ENCODE results near the gene PCDHB9.
A peak's percentile ranks its signal among the peaks of the same experiment; 100 is the strongest.
"Not testable (repeated sequence)": the region's sequence is repeated elsewhere in the genome, so short reads cannot be mapped to it uniquely, and the experiment has no call there.

Gene PCDHB9

DNA sequence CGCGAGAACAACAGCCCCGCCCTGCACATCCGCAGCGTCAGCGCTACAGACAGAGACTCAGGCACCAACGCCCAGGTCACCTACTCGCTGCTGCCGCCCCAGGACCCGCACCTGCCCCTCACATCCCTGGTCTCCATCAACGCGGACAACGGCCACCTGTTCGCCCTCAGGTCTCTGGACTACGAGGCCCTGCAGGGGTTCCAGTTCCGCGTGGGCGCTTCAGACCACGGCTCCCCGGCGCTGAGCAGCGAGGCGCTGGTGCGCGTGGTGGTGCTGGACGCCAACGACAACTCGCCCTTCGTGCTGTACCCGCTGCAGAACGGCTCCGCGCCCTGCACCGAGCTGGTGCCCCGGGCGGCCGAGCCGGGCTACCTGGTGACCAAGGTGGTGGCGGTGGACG is 28.5 kb downstream of the PCDHB9 start:
- not testable (repeated sequence) for ATAC-seq (ENCODE audit: insufficient read depth, low read depth); H3K79me2 ChIP-seq (ENCODE audit: insufficient read depth, low read length); H3K4me1 ChIP-seq (ENCODE audit: insufficient read depth, low read length); H3K4me3 ChIP-seq (ENCODE audit: low read depth in 1 of 2, low read length in 2 of 2); DNase-seq; H2AFZ ChIP-seq (ENCODE audit: low read depth, low read length); H3K9me3 ChIP-seq (ENCODE audit: insufficient read depth, low read length, severe bottlenecking); H3K4me2 ChIP-seq (ENCODE audit: insufficient read depth, low read length); H3K27me3 ChIP-seq (ENCODE audit: insufficient read depth, low read length, poor library complexity); H3K9ac ChIP-seq (ENCODE audit: low read depth, low read length); H3K27ac ChIP-seq (ENCODE audit: low read length); H3K36me3 ChIP-seq (ENCODE audit: insufficient read depth, low read length); H4K20me1 ChIP-seq (ENCODE audit: insufficient read depth, low read length)

DNA sequence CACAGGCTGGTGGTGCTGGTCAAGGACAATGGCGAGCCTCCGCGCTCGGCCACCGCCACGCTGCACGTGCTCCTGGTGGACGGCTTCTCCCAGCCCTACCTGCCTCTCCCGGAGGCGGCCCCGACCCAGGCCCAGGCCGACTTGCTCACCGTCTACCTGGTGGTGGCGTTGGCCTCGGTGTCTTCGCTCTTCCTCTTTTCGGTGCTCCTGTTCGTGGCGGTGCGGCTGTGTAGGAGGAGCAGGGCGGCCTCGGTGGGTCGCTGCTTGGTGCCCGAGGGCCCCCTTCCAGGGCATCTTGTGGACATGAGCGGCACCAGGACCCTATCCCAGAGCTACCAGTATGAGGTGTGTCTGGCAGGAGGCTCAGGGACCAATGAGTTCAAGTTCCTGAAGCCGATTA is 29.1 kb downstream of the PCDHB9 start:
- H3K9me3 ChIP-seq (ENCODE audit: insufficient read depth, low read length, severe bottlenecking); H3K9ac ChIP-seq (ENCODE audit: low read depth, low read length); DNase-seq; H3K36me3 ChIP-seq (ENCODE audit: insufficient read depth, low read length); H3K4me3 ChIP-seq (ENCODE audit: low read depth in 1 of 2, low read length in 2 of 2); H3K4me2 ChIP-seq (ENCODE audit: insufficient read depth, low read length); ATAC-seq (ENCODE audit: insufficient read depth, low read depth); H4K20me1 ChIP-seq (ENCODE audit: insufficient read depth, low read length); H3K4me1 ChIP-seq (ENCODE audit: insufficient read depth, low read length); H2AFZ ChIP-seq (ENCODE audit: low read depth, low read length); H3K27ac ChIP-seq (ENCODE audit: low read length); H3K27me3 ChIP-seq (ENCODE audit: insufficient read depth, low read length, poor library complexity); H3K79me2 ChIP-seq (ENCODE audit: insufficient read depth, low read length): not testable (repeated sequence)

DNA sequence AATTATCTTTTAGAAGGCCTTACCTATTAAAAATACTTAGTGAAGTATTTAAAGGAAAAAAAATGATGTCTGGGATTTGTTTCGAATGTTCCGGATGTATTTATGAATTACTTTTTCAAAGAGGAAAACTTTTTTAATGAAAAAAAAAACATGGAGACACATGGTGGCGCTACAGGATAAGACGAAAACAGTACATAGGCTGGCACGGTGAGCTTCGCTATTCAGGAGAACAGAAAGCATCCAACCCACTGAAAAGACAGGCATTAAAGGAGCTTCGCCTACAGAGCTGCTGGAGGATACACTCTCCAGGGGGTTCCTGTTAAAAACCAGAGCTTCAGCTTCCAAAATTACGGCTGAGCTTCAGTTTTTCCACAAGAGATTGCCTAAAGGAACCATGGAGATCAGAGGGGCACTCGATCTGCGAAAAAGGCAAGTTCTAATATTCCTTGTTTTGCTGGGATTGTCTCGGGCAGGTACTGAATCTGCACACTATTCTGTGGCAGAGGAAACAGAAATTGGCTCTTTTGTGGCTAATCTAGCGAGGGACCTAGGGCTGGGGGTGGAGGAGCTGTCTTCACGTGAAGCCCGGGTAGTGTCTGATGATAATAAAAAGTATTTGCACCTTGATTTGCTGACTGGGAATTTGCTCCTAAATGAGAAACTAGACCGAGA is 36.3 kb downstream of the PCDHB9 start, which contains the start of gene PCDHB14:
TSS of gene PCDHB14 (plus strand) at position 232 of the 672 bp plus-strand sequence. CDS start at position 395, 163 bp downstream.
- Histone ChIP-seq H3K9ac (ENCODE audit: low read depth, low read length) (no peak within 1 kb of the TSS), H3K4me1 (ENCODE audit: insufficient read depth, low read length) (no peaks in the 10 kb centered on the region), H3K27me3 (ENCODE audit: insufficient read depth, low read length, poor library complexity) (peaks cover 4% of the 10 kb centered on the region), H3K9me3 (ENCODE audit: insufficient read depth, low read length, severe bottlenecking) (no peaks in the 10 kb centered on the region), H3K27ac (ENCODE audit: low read length) (no peak within 1 kb of the TSS), H3K79me2 (ENCODE audit: insufficient read depth, low read length) (no peaks in the 10 kb centered on the region), H2AFZ (ENCODE audit: low read depth, low read length) (peak within 1 kb of the TSS; percentile 55), H3K4me3 (ENCODE audit: low read depth in 1 of 2, low read length in 2 of 2) (no peak within 1 kb of the TSS), H3K36me3 (ENCODE audit: insufficient read depth, low read length) (no peaks in the 10 kb centered on the region), H3K4me2 (ENCODE audit: insufficient read depth, low read length) (peak within 1 kb of the TSS; percentile 47; the same call in 1 of the 2 replicates), H4K20me1 (ENCODE audit: insufficient read depth, low read length) (no peaks in the 10 kb centered on the region)
- peak; percentile 81 for ATAC-seq (ENCODE audit: insufficient read depth, low read depth)
- DNase-seq, result peak; percentile 34
- no peak for TF ChIP-seq EZH2 (IDR thresholded peaks at IDR 0.05; ENCODE audit: borderline replicate concordance, low read depth, low read length, severe bottlenecking)
- TF ChIP-seq, protein P1, sequence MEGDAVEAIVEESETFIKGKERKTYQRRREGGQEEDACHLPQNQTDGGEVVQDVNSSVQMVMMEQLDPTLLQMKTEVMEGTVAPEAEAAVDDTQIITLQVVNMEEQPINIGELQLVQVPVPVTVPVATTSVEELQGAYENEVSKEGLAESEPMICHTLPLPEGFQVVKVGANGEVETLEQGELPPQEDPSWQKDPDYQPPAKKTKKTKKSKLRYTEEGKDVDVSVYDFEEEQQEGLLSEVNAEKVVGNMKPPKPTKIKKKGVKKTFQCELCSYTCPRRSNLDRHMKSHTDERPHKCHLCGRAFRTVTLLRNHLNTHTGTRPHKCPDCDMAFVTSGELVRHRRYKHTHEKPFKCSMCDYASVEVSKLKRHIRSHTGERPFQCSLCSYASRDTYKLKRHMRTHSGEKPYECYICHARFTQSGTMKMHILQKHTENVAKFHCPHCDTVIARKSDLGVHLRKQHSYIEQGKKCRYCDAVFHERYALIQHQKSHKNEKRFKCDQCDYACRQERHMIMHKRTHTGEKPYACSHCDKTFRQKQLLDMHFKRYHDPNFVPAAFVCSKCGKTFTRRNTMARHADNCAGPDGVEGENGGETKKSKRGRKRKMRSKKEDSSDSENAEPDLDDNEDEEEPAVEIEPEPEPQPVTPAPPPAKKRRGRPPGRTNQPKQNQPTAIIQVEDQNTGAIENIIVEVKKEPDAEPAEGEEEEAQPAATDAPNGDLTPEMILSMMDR (IDR thresholded peaks at IDR 0.05; ENCODE audit: borderline replicate concordance, extremely low read depth, low read length, poor library complexity, severe bottlenecking), result peak; percentile 57

DNA sequence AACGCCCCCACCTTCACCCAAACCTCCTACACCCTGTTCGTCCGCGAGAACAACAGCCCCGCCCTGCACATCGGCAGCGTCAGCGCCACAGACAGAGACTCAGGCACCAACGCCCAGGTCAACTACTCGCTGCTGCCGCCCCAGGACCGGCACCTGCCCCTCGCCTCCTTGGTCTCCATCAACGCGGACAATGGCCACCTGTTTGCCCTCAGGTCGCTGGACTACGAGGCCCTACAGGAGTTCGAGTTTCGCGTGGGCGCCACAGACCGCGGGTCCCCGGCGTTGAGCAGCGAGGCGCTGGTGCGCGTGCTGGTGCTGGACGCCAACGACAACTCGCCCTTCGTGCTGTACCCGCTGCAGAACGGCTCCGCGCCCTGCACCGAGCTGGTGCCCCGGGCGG is 37.9 kb downstream of the PCDHB9 start:
- not testable (repeated sequence) for H3K36me3 ChIP-seq (ENCODE audit: insufficient read depth, low read length); H3K27ac ChIP-seq (ENCODE audit: low read length); H3K27me3 ChIP-seq (ENCODE audit: insufficient read depth, low read length, poor library complexity); H3K9ac ChIP-seq (ENCODE audit: low read depth, low read length); H2AFZ ChIP-seq (ENCODE audit: low read depth, low read length); DNase-seq; H3K4me3 ChIP-seq (ENCODE audit: low read depth in 1 of 2, low read length in 2 of 2); H3K9me3 ChIP-seq (ENCODE audit: insufficient read depth, low read length, severe bottlenecking); H3K4me2 ChIP-seq (ENCODE audit: insufficient read depth, low read length); H3K79me2 ChIP-seq (ENCODE audit: insufficient read depth, low read length); H3K4me1 ChIP-seq (ENCODE audit: insufficient read depth, low read length); ATAC-seq (ENCODE audit: insufficient read depth, low read depth); H4K20me1 ChIP-seq (ENCODE audit: insufficient read depth, low read length)

DNA sequence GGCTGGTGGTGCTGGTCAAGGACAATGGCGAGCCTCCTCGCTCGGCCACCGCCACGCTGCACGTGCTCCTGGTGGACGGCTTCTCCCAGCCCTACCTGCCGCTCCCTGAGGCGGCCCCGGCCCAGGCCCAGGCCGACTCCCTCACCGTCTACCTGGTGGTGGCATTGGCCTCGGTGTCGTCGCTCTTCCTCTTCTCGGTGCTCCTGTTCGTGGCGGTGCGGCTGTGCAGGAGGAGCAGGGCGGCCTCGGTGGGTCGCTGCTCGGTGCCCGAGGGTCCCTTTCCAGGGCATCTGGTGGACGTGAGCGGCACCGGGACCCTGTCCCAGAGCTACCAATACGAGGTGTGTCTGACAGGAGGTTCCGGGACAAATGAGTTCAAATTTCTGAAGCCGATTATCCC is 38.5 kb downstream of the PCDHB9 start:
- not testable (repeated sequence) for H3K4me2 ChIP-seq (ENCODE audit: insufficient read depth, low read length); H3K4me3 ChIP-seq (ENCODE audit: low read depth in 1 of 2, low read length in 2 of 2); H3K36me3 ChIP-seq (ENCODE audit: insufficient read depth, low read length); H4K20me1 ChIP-seq (ENCODE audit: insufficient read depth, low read length); H3K79me2 ChIP-seq (ENCODE audit: insufficient read depth, low read length); H3K27ac ChIP-seq (ENCODE audit: low read length); H3K4me1 ChIP-seq (ENCODE audit: insufficient read depth, low read length); H3K27me3 ChIP-seq (ENCODE audit: insufficient read depth, low read length, poor library complexity); ATAC-seq (ENCODE audit: insufficient read depth, low read depth); H3K9ac ChIP-seq (ENCODE audit: low read depth, low read length); DNase-seq; H3K9me3 ChIP-seq (ENCODE audit: insufficient read depth, low read length, severe bottlenecking); H2AFZ ChIP-seq (ENCODE audit: low read depth, low read length)

Data from DND-41 (cell line).